A549 (cell line): ENCODE measurements around the gene KRTAP19-3. TPM values are rescaled to one million over a fixed set of nuclear protein-coding genes. Genes with fewer than 3 reads are reported as not detected.

ENCODE experiments used
- ATAC-seq, 2 experiments: fragments of 200-7000 bp in 1 of 2; fragments of >200 bp in 1 of 2; cut with Nextera tagmentation in 1 of 2; cut with Tn5 transposase in 1 of 2; 3 replicates each; pipeline versions ENCODE4 v1.8.0 to v1.9.1; 2018 to 2020; ENCODE audit warnings: mild to moderate bottlenecking in 1 of 2, moderate library complexity in 1 of 2
- CTCF ChIA-PET: fragments of 300-600 bp; sonication (Branson Sonifier 250); formaldehyde crosslinking; extraction: SDS; loops from one replicate; lab custom pipeline; 2021; ENCODE audit warnings: antibody characterized with exemption, inconsistent platforms; lab: Yijun Ruan, JAX
- POLR2A ChIA-PET: fragments of 350-600 bp; formaldehyde crosslinking; extraction: SDS; loops from one replicate; lab custom pipeline; 2021; ENCODE audit warnings: antibody characterized with exemption, inconsistent platforms; lab: Yijun Ruan, JAX
- DNase-seq, 2 experiments: peaks; one replicate each; pipeline versions ENCODE4 v3.0.0 to v3.0.0-alpha.2; 2011 to 2016; ENCODE audit warnings: low read depth in 1 of 2, low spot score in 1 of 2
- FAIRE-seq: peaks from 2 replicates; lab custom pipeline; 2011; peaks lifted over from hg19 to GRCh38; lab: Jason Lieb, UNC
- H3K27ac ChIP-seq, 2 experiments: fragments of >200 bp; sonication (Bioruptor Twin); formaldehyde crosslinking; 3 replicates each; pipeline ENCODE4 v1.5.1; 2016 to 2017
- H3K4me1 ChIP-seq: fragments of >200 bp; sonication (Bioruptor Twin); formaldehyde crosslinking; 3 replicates; pipeline ENCODE4 v1.6.1; 2016
- H3K4me2 ChIP-seq: fragments of >200 bp; sonication (Bioruptor Twin); formaldehyde crosslinking; 3 replicates; pipeline ENCODE4 v1.6.1; 2016
- H3K4me3 ChIP-seq: fragments of >200 bp; sonication (Bioruptor Twin); formaldehyde crosslinking; 3 replicates; pipeline ENCODE4 v1.5.1; 2016
- H3K9me3 ChIP-seq: fragments of >200 bp; sonication (Bioruptor Twin); formaldehyde crosslinking; 3 replicates; pipeline ENCODE4 v1.6.1; 2016
- ATOH8 ChIP-seq: fragments of 250-450 bp; sonication (Bioruptor Pico); IDR thresholded peaks from 2 replicates; pipeline ENCODE4 v1.5.0; 2020; ENCODE audit warnings: low read depth, mild to moderate bottlenecking, moderate library complexity
- CBX2 ChIP-seq: fragments of 200-600 bp; sonication (generic); IDR thresholded peaks from 2 replicates; pipeline ENCODE4 v1.6.1; 2016; ENCODE audit warnings: low read depth, mild to moderate bottlenecking, borderline replicate concordance
- CEBPB ChIP-seq, 2 experiments: fragments of >200 bp in 1 of 2; sonication (Bioruptor Twin) in 1 of 2; formaldehyde crosslinking in 1 of 2; IDR thresholded peaks; 2 replicates each; pipeline ENCODE4 v1.6.1; 2012 to 2016
- CHD4 ChIP-seq: fragments of 200-600 bp; sonication (generic); IDR thresholded peaks from 2 replicates; pipeline ENCODE4 v1.6.1; 2016; ENCODE audit warnings: antibody characterized with exemption, mild to moderate bottlenecking, borderline replicate concordance
- EP300 ChIP-seq, 2 experiments: fragments of >200 bp; sonication (Bioruptor Twin); formaldehyde crosslinking; IDR thresholded peaks; 2 replicates in 1 of 2; 3 replicates in 1 of 2; pipeline ENCODE4 v1.6.1; 2016 to 2017
- ESRRA ChIP-seq: fragments of 150-350 bp; IDR thresholded peaks from 2 replicates; pipeline ENCODE4 v1.6.1; 2014; ENCODE audit warnings: mild to moderate bottlenecking, low read length, borderline replicate concordance
- HEYL ChIP-seq: fragments of 250-450 bp; sonication (Bioruptor Pico); IDR thresholded peaks from 2 replicates; pipeline ENCODE4 v1.8.0; 2021; ENCODE audit warnings: mild to moderate bottlenecking, moderate library complexity
- HOXB13 ChIP-seq: fragments of 250-450 bp; sonication (Bioruptor Pico); IDR thresholded peaks from 2 replicates; pipeline ENCODE4 v1.5.0; 2020; ENCODE audit warnings: low read depth, mild to moderate bottlenecking, moderate library complexity
- KDM5A ChIP-seq: fragments of 200-600 bp; sonication (generic); IDR thresholded peaks from 2 replicates; pipeline ENCODE4 v1.6.1; 2016; ENCODE audit warnings: antibody characterized with exemption, mild to moderate bottlenecking
- MAX ChIP-seq: IDR thresholded peaks from 2 replicates; pipeline ENCODE4 v1.6.1; 2012
- MYC ChIP-seq: IDR thresholded peaks from 2 replicates; pipeline ENCODE4 v1.6.1; 2012; ENCODE audit warnings: mild to moderate bottlenecking, inconsistent platforms, low read length, improper control_type of control experiment, borderline replicate concordance
- NPAS2 ChIP-seq: fragments of 250-450 bp; sonication (Bioruptor Pico); IDR thresholded peaks from 2 replicates; pipeline ENCODE4 v1.8.0; 2022; ENCODE audit warnings: mild to moderate bottlenecking, moderate library complexity, borderline replicate concordance
- PBX3 ChIP-seq: IDR thresholded peaks from 2 replicates; pipeline ENCODE4 v1.6.1; 2012
- POLR2AphosphoS2 ChIP-seq: conservative IDR thresholded peaks from 2 replicates; pipeline ENCODE4 v1.6.1; 2012; ENCODE audit warnings: low read length, improper control_type of control experiment, inconsistent platforms
- RAD21 ChIP-seq, 2 experiments: fragments of >200 bp in 1 of 2; sonication (Bioruptor Twin) in 1 of 2; formaldehyde crosslinking in 1 of 2; IDR thresholded peaks in 1 of 2; conservative IDR thresholded peaks in 1 of 2; 2 replicates in 1 of 2; 3 replicates in 1 of 2; pipeline ENCODE4 v1.6.1; 2012 to 2018; ENCODE audit warnings: inconsistent platforms in 1 of 2
- RARB ChIP-seq: fragments of 250-450 bp; sonication (Bioruptor Pico); IDR thresholded peaks from 2 replicates; pipeline ENCODE4 v1.8.0; 2021; ENCODE audit warnings: mild to moderate bottlenecking, moderate library complexity
- RCOR1 ChIP-seq: fragments of 150-350 bp; IDR thresholded peaks from 2 replicates; pipeline ENCODE4 v1.6.1; 2014; ENCODE audit warnings: antibody characterized with exemption, low read length, low read depth
- RFX5 ChIP-seq: fragments of 450-650 bp; IDR thresholded peaks from 2 replicates; pipeline ENCODE4 v1.7.1; 2014; ENCODE audit warnings: antibody characterized with exemption, mild to moderate bottlenecking, moderate library complexity
- RNF2 ChIP-seq: fragments of 200-600 bp; sonication (generic); IDR thresholded peaks from 2 replicates; pipeline ENCODE4 v1.6.1; 2016; ENCODE audit warnings: low read depth, mild to moderate bottlenecking, antibody characterized with exemption, moderate library complexity, borderline replicate concordance
- SREBF2 ChIP-seq: fragments of 450-650 bp; IDR thresholded peaks from 2 replicates; pipeline ENCODE4 v1.6.1; 2014; ENCODE audit warnings: mild to moderate bottlenecking, moderate library complexity
- USF2 ChIP-seq: fragments of 450-650 bp; IDR thresholded peaks from 2 replicates; pipeline ENCODE4 v1.6.1; 2014; ENCODE audit warnings: antibody characterized with exemption
- ZNF302 ChIP-seq: fragments of 250-450 bp; sonication (Bioruptor Pico); IDR thresholded peaks from 2 replicates; pipeline ENCODE4 v1.9.0; 2021; ENCODE audit warnings: inconsistent platforms, mild to moderate bottlenecking, moderate library complexity
- WGBS: methylation state at CpG from one replicate; pipeline ENCODE4 v1.1.6; 2017; ENCODE audit errors: missing lambda C conversion rate; 5-methylcytosine and 5-hydroxymethylcytosine counted together
- polyA plus RNA-seq, 4 experiments: library from polyadenylated mRNA; depleted of rRNA in 3 of 4; stranded (reverse); fragments of >200 nt; fragmentation: RNase III in 1 of 4; extraction: RNeasy Plus Mini Kit Qiagen cat#74134 plus additional on column Dnase treatment in 1 of 4; gene quantifications; 2 replicates in 3 of 4; 3 replicates in 1 of 4; pipeline ENCODE4 v1.2.3, GENCODE V29; 2011 to 2017

KRTAP19-3 gene
- polyA plus RNA-seq, 2 of the 4 experiments (the other 2 are of a cell fraction): not detected

- H3K9me3 ChIP-seq: no peaks in the 10 kb centered on the region
- H3K4me2 ChIP-seq: no peak overlapping the region
- no peaks in the 10 kb centered on the region for H3K4me1 ChIP-seq
- TF ChIP-seq ATOH8 (CRISPR knock-in tag) (no peak), CEBPB (IDR thresholded peaks at IDR 0.05) (no peak), RARB (no peak), ZNF302 (no peak), MYC (no peak), SREBF2 (no peak), EP300 (IDR thresholded peaks at IDR 0.05) (no peak), HOXB13 (CRISPR knock-in tag) (no peak), ESRRA (no peak)
- TF ChIP-seq, all 56 proteins: peak for 0
- no peak overlapping the region for H3K4me3 ChIP-seq
- H3K27ac ChIP-seq: no peak overlapping the region
- ATAC-seq (no peak), FAIRE-seq (no peak), DNase-seq (no peak)
- CTCF ChIA-PET: interaction anchor here (2.0 kb wide), 1 partner anchor 15 kb away, joined by 4 read pairs; no protein-coding TSS in a partner anchor
- POLR2A ChIA-PET: no interaction called here
- 9% methylated on average over 3 of the region's 3 CpGs for WGBS
Observed at GRCh38 chr21:30448514-30448913, 43.3 kb downstream of the KRTAP19-3 start.

GRCh38 chr21:30447056-30447455, 44.8 kb downstream of the KRTAP19-3 start:
- TF ChIP-seq NPAS2 (CRISPR knock-in tag) (no peak), RFX5 (no peak)
- H3K4me2 ChIP-seq: no peak overlapping the region
- no peak overlapping the region for H3K27ac ChIP-seq
- FAIRE-seq (no peak), DNase-seq (no peak), ATAC-seq (no peak)
- no peaks in the 10 kb centered on the region for H3K9me3 ChIP-seq
- H3K4me1 ChIP-seq: no peaks in the 10 kb centered on the region
- ChIA-PET CTCF (no interaction called here), POLR2A (no interaction called here)
- no peak overlapping the region for H3K4me3 ChIP-seq
- 0% methylated on average over 4 of the region's 4 CpGs for WGBS

- H3K9me3 ChIP-seq: no peaks in the 10 kb centered on the region
- no peak overlapping the region for H3K4me2 ChIP-seq
- no peaks in the 10 kb centered on the region for H3K4me1 ChIP-seq
- WGBS: 0% methylated on average over 1 of the region's 1 CpG
- ChIA-PET CTCF (no interaction called here), POLR2A (no interaction called here)
- H3K27ac ChIP-seq: no peak overlapping the region
- no peak for TF ChIP-seq RARB
- TF ChIP-seq HEYL (CRISPR knock-in tag): no peak
- TF ChIP-seq RCOR1: no peak
- no peak for TF ChIP-seq CBX2
- TF ChIP-seq USF2: no peak
- no peak for TF ChIP-seq PBX3
- TF ChIP-seq CHD4: no peak
- TF ChIP-seq SREBF2: no peak
- TF ChIP-seq RFX5: no peak
- no peak for TF ChIP-seq KDM5A
- TF ChIP-seq RAD21 (conservative IDR thresholded peaks at IDR 0.05 in 1 of 2, IDR thresholded peaks at IDR 0.05 in 1 of 2): no peak
- TF ChIP-seq RNF2: no peak
- no peak for TF ChIP-seq MAX
- TF ChIP-seq POLR2AphosphoS2: no peak
- DNase-seq: no peak
- FAIRE-seq: no peak
- ATAC-seq: no peak
- no peak overlapping the region for H3K4me3 ChIP-seq
Observed at GRCh38 chr21:30444204-30444603, 47.6 kb downstream of the KRTAP19-3 start.
